CD14-positive monocyte (primary cell): ENCODE measurements around the gene BRIP1. TPM values are rescaled to one million over a fixed set of nuclear protein-coding genes. Genes with fewer than 3 reads are reported as not detected.

Experiments
- DNase-seq, 3 donors: peaks; one replicate each; pipeline ENCODE4 v3.0.0-alpha.2; 2011 to 2022
- H2AFZ ChIP-seq: 2 replicates; pipeline ENCODE4 v1.6.0; 2012; ENCODE audit warnings: mild to moderate bottlenecking, low read depth, low read length, inconsistent platforms; ENCODE audit not compliant: insufficient read depth, poor library complexity, severe bottlenecking
- H3K27ac ChIP-seq, 2 donors: 1 replicate in 1 of 2; 2 replicates in 1 of 2; pipeline ENCODE4 v1.5.1; 2012 to 2013; ENCODE audit warnings: low read length in 2 of 2, control low read depth in 1 of 2, inconsistent platforms in 1 of 2, low read depth in 1 of 2, mild to moderate bottlenecking in 1 of 2
- H3K27me3 ChIP-seq, 2 donors: one replicate each; pipeline versions ENCODE4 v1.6.0 to v1.6.1; 2011 to 2013; ENCODE audit warnings: low read length in 2 of 2; ENCODE audit not compliant: control insufficient read depth in 2 of 2, insufficient read depth in 2 of 2
- H3K36me3 ChIP-seq, 2 donors: replicated peaks in 1 of 2; 1 replicate in 1 of 2; 2 replicates in 1 of 2; pipeline versions ENCODE4 v1.5.1 to v1.6.1; 2012 to 2013; ENCODE audit warnings: low read length in 2 of 2, control low read depth in 1 of 2, inconsistent platforms in 1 of 2, mild to moderate bottlenecking in 1 of 2; ENCODE audit not compliant: insufficient read depth in 2 of 2, control insufficient read depth in 1 of 2
- H3K4me1 ChIP-seq, 2 donors: 1 replicate in 1 of 2; 2 replicates in 1 of 2; pipeline versions ENCODE4 v1.5.1 to v1.6.1; 2012 to 2013; ENCODE audit warnings: low read length in 2 of 2, control low read depth in 1 of 2, inconsistent platforms in 1 of 2, mild to moderate bottlenecking in 1 of 2, moderate library complexity in 1 of 2; ENCODE audit not compliant: insufficient read depth in 2 of 2, control insufficient read depth in 1 of 2
- H3K4me2 ChIP-seq: replicated peaks from 2 replicates; pipeline ENCODE3; 2012; ENCODE audit warnings: low read length, moderate library complexity, mild to moderate bottlenecking; ENCODE audit not compliant: poor library complexity, severe bottlenecking; ENCODE audit errors: extremely low read depth
- H3K4me3 ChIP-seq, 3 experiments: fragments of 200-600 bp in 1 of 3; sonication (generic) in 1 of 3; replicated peaks in 1 of 3; 1 replicate in 2 of 3; 2 replicates in 1 of 3; pipeline ENCODE4 v1.5.1; 2011 to 2013; ENCODE audit warnings: low read length in 3 of 3, mild to moderate bottlenecking in 3 of 3, control low read depth in 2 of 3, low read depth in 2 of 3, inconsistent platforms in 1 of 3, moderate library complexity in 1 of 3
- H3K79me2 ChIP-seq: 2 replicates; pipeline ENCODE4 v1.6.0; 2012; ENCODE audit warnings: mild to moderate bottlenecking, control low read depth, inconsistent platforms, low read length, moderate library complexity; ENCODE audit not compliant: insufficient read depth
- H3K9ac ChIP-seq: 2 replicates; pipeline ENCODE4 v1.6.0; 2017; ENCODE audit warnings: low read length, mild to moderate bottlenecking; ENCODE audit not compliant: insufficient read depth, poor library complexity, severe bottlenecking
- H3K9me3 ChIP-seq, 2 donors: replicated peaks in 1 of 2; 1 replicate in 1 of 2; 2 replicates in 1 of 2; pipeline versions ENCODE4 v1.5.1 to v1.6.1; 2012 to 2013; ENCODE audit warnings: low read length in 2 of 2, control low read depth in 1 of 2; ENCODE audit not compliant: control insufficient read depth in 1 of 2, insufficient read depth in 1 of 2
- H4K20me1 ChIP-seq: 2 replicates; pipeline ENCODE4 v1.6.0; 2012; ENCODE audit warnings: mild to moderate bottlenecking, low read length, control low read depth, moderate library complexity; ENCODE audit not compliant: insufficient read depth
- H3K27ac Mint-ChIP-seq, 7 donors: one replicate each; pipeline ENCODE4 v1.8.0; 2020; ENCODE audit warnings: mild to moderate bottlenecking in 7 of 7, mixed read lengths in 7 of 7, moderate library complexity in 6 of 7, inconsistent platforms in 2 of 7
- H3K27me3 Mint-ChIP-seq, 3 donors: one replicate each; pipeline ENCODE4 v1.8.0; 2021 to 2022; ENCODE audit warnings: low read depth in 3 of 3, mild to moderate bottlenecking in 3 of 3, mixed read lengths in 3 of 3, moderate library complexity in 3 of 3, inconsistent platforms in 1 of 3
- H3K36me3 Mint-ChIP-seq, 2 donors: one replicate each; pipeline ENCODE4 v1.8.0; 2020; ENCODE audit warnings: mixed read lengths in 2 of 2, inconsistent platforms in 1 of 2, mild to moderate bottlenecking in 1 of 2
- H3K4me1 Mint-ChIP-seq: one replicate; pipeline ENCODE4 v1.8.0; 2020; ENCODE audit warnings: mild to moderate bottlenecking, mixed read lengths
- H3K4me3 Mint-ChIP-seq, 2 donors: one replicate each; pipeline ENCODE4 v1.8.0; 2020; ENCODE audit warnings: mild to moderate bottlenecking in 2 of 2, mixed read lengths in 2 of 2, moderate library complexity in 1 of 2
- H3K9me3 Mint-ChIP-seq, 7 donors: one replicate each; pipeline ENCODE4 v1.8.0; 2020 to 2022; ENCODE audit warnings: mixed read lengths in 7 of 7, mild to moderate bottlenecking in 6 of 7, moderate library complexity in 6 of 7, inconsistent platforms in 2 of 7
- CTCF ChIP-seq: fragments of 200-600 bp; IDR thresholded peaks from one replicate; pipeline ENCODE4 v1.8.0; 2022; ENCODE audit warnings: antibody characterized with exemption, mild to moderate bottlenecking
- WGBS: methylation state at CpG from one replicate; pipeline ENCODE4 v1.1.5; 2013; ENCODE audit warnings: missing lambda C conversion rate; ENCODE audit not compliant: insufficient coverage; 5-methylcytosine and 5-hydroxymethylcytosine counted together
- intact Hi-C, 2 donors: fragments of 100-400 bp; cut with micrococcal nuclease; formaldehyde crosslinking; loops; one replicate each; pipeline versions ENCODE4 v1.15.0 to v1.15.1; 2023
- polyA plus RNA-seq, 3 donors: library from polyadenylated mRNA; depleted of rRNA in 1 of 3; unstranded in 2 of 3; stranded (reverse) in 1 of 3; fragments of 300-500 nt in 2 of 3; fragments of >200 nt in 1 of 3; fragmentation: Illumina TruSeq in 2 of 3; gene quantifications; 1 replicate in 2 of 3; 2 replicates in 1 of 3; pipeline ENCODE4 v1.2.3, GENCODE V29; 2012 to 2021

The BRIP1 gene
- polyA plus RNA-seq, 3 donors = 0.11 to 0.12 TPM; not detected in 1

GRCh38 chr17:61662186-61662585 lies 201.1 kb downstream of the BRIP1 start:
- no peak for TF ChIP-seq CTCF
- Mint-ChIP-seq H3K4me3 (no peak overlapping the region), H3K27ac (no peak overlapping the region), H3K4me1 (no peaks in the 10 kb centered on the region), H3K9me3 (peaks cover 0 to 13% (median 4%) of the 10 kb centered on the region in 7 donors), H3K27me3 (peaks cover 0 to 4% (median 0%) of the 10 kb centered on the region in 3 donors), H3K36me3 (no peaks in the 10 kb centered on the region)
- Histone ChIP-seq H3K79me2 (no peaks in the 10 kb centered on the region), H2AFZ (no peak overlapping the region), H3K4me1 (no peaks in the 10 kb centered on the region), H3K9me3 (no peaks in the 10 kb centered on the region), H3K27ac (no peak overlapping the region), H3K27me3 (no peaks in the 10 kb centered on the region), H3K9ac (no peak overlapping the region), H4K20me1 (no peaks in the 10 kb centered on the region), H3K4me2 (no peak overlapping the region), H3K4me3 (no peak overlapping the region), H3K36me3 (no peaks in the 10 kb centered on the region)
- no peak for DNase-seq
- WGBS = no CpG with 5 or more reads among the region's 5 CpGs
- intact Hi-C loops = no loop called here

GRCh38 chr17:61660746-61661485 lies 202.4 kb downstream of the BRIP1 start:
- H3K4me3 Mint-ChIP-seq = no peak overlapping the region
- H3K36me3 Mint-ChIP-seq = no peaks in the 10 kb centered on the region
- H3K27me3 ChIP-seq = no peaks in the 10 kb centered on the region
- no peaks in the 10 kb centered on the region for H3K79me2 ChIP-seq
- H3K4me3 ChIP-seq = no peak overlapping the region
- no peaks in the 10 kb centered on the region for H3K9me3 ChIP-seq
- no peak overlapping the region for H3K27ac ChIP-seq
- H3K36me3 ChIP-seq = no peaks in the 10 kb centered on the region
- H3K9me3 Mint-ChIP-seq = peaks cover 0 to 12% (median 2%) of the 10 kb centered on the region in 7 donors
- intact Hi-C loops = no loop called here
- H3K4me2 ChIP-seq = no peak overlapping the region
- peaks cover 0 to 4% (median 0%) of the 10 kb centered on the region in 3 donors for H3K27me3 Mint-ChIP-seq
- H2AFZ ChIP-seq = no peak overlapping the region
- DNase-seq = no peak
- H3K4me1 ChIP-seq = no peaks in the 10 kb centered on the region
- no peak overlapping the region for H3K27ac Mint-ChIP-seq
- H3K9ac ChIP-seq = no peak overlapping the region
- TF ChIP-seq CTCF = no peak
- H3K4me1 Mint-ChIP-seq = no peaks in the 10 kb centered on the region
- H4K20me1 ChIP-seq = no peaks in the 10 kb centered on the region
- no CpG with 5 or more reads among the region's 4 CpGs for WGBS
